H1 (cell line): Measurements from ENCODE around the gene TCF7L1. TPM values are rescaled to one million over a fixed set of nuclear protein-coding genes. Genes with fewer than 3 reads are reported as not detected.

Experiments
- CTCF ChIA-PET: fragments of 300-600 bp; sonication (Branson Sonifier 250); formaldehyde crosslinking; loops from one replicate; lab custom pipeline; 2021; ENCODE audit not compliant: partially characterized antibody; lab: Charles Lee
- POLR2A ChIA-PET: fragments of 300-600 bp; sonication (Branson Sonifier 250); formaldehyde crosslinking; loops from one replicate; lab custom pipeline; 2021; ENCODE audit warnings: inconsistent platforms; ENCODE audit not compliant: partially characterized antibody; lab: Charles Lee
- DNase-seq, 2 experiments: peaks; one replicate each; pipeline versions ENCODE4 v3.0.0 to v3.0.0-alpha.2; 2010 to 2022; ENCODE audit warnings: low spot score in 2 of 2, low read depth in 1 of 2, mixed read lengths in 1 of 2
- FAIRE-seq: peaks from 2 replicates; lab custom pipeline; 2011; peaks lifted over from hg19 to GRCh38; lab: Jason Lieb, UNC
- H2AFZ ChIP-seq: 2 replicates; pipeline ENCODE4 v1.8.1; 2012; ENCODE audit warnings: low read length, inconsistent platforms
- H2AK5ac ChIP-seq: 2 replicates; pipeline ENCODE4 v1.6.1; 2013; ENCODE audit warnings: low read depth, low read length
- H2BK120ac ChIP-seq: replicated peaks from 2 replicates; pipeline ENCODE3; 2013; ENCODE audit warnings: low read depth, low read length, inconsistent platforms
- H2BK12ac ChIP-seq: 2 replicates; pipeline ENCODE4 v1.6.1; 2013; ENCODE audit warnings: low read depth, low read length
- H2BK15ac ChIP-seq: 2 replicates; pipeline ENCODE4 v1.6.1; 2013; ENCODE audit warnings: low read length
- H2BK20ac ChIP-seq: 2 replicates; pipeline ENCODE4 v1.6.1; 2013; ENCODE audit warnings: low read length
- H2BK5ac ChIP-seq: 2 replicates; pipeline ENCODE4 v1.6.1; 2013; ENCODE audit warnings: low read depth, low read length
- H3K14ac ChIP-seq: 2 replicates; pipeline ENCODE4 v1.6.1; 2013; ENCODE audit warnings: inconsistent platforms; ENCODE audit not compliant: insufficient read length
- H3K18ac ChIP-seq: 2 replicates; pipeline ENCODE4 v1.6.1; 2013; ENCODE audit warnings: low read length; ENCODE audit errors: extremely low read depth
- H3K23ac ChIP-seq: 2 replicates; pipeline ENCODE4 v1.6.1; 2013; ENCODE audit warnings: inconsistent platforms; ENCODE audit not compliant: insufficient read length
- H3K23me2 ChIP-seq: 2 replicates; pipeline ENCODE4 v1.6.1; 2013; ENCODE audit warnings: low read depth, low read length
- H3K27ac ChIP-seq: 2 replicates; pipeline ENCODE4 v1.6.1; 2011; ENCODE audit warnings: low read depth, low read length, inconsistent platforms
- H3K27me3 ChIP-seq, 4 experiments: replicated peaks in 1 of 4; 1 replicate in 1 of 4; 2 replicates in 3 of 4; pipeline versions ENCODE4 v1.6.1 to v1.8.1; 2011 to 2013; ENCODE audit warnings: low read length in 3 of 4, mild to moderate bottlenecking in 3 of 4, inconsistent platforms in 2 of 4, mixed read lengths in 2 of 4, moderate library complexity in 1 of 4; ENCODE audit not compliant: control insufficient read depth in 3 of 4, insufficient read depth in 3 of 4; ENCODE audit errors: extremely low read depth in 1 of 4
- H3K36me3 ChIP-seq, 4 experiments: 2 replicates each; pipeline versions ENCODE4 v1.6.1 to v1.8.1; 2011 to 2013; ENCODE audit warnings: mild to moderate bottlenecking in 4 of 4, low read length in 3 of 4, moderate library complexity in 2 of 4, control low read depth in 1 of 4, inconsistent platforms in 1 of 4; ENCODE audit not compliant: insufficient read depth in 4 of 4, control insufficient read depth in 2 of 4
- H3K4ac ChIP-seq: replicated peaks from 2 replicates; pipeline ENCODE3; 2013; ENCODE audit warnings: low read length, low read depth, mixed read lengths, inconsistent platforms; ENCODE audit not compliant: insufficient read length
- H3K4me1 ChIP-seq, 4 experiments: replicated peaks in 1 of 4; 1 replicate in 1 of 4; 2 replicates in 3 of 4; pipeline versions ENCODE4 v1.6.1 to v1.8.1; 2011 to 2013; ENCODE audit warnings: low read length in 3 of 4, inconsistent platforms in 2 of 4, mixed read lengths in 1 of 4; ENCODE audit not compliant: insufficient read depth in 4 of 4, control insufficient read depth in 3 of 4
- H3K4me2 ChIP-seq, 2 experiments: 2 replicates each; pipeline versions ENCODE4 v1.6.1 to v1.8.1; 2011 to 2013; ENCODE audit warnings: low read depth in 2 of 2, low read length in 2 of 2, control low read depth in 1 of 2, inconsistent platforms in 1 of 2, mild to moderate bottlenecking in 1 of 2; ENCODE audit not compliant: insufficient read depth in 1 of 2
- H3K4me3 ChIP-seq, 4 experiments: fragments of 200-600, 300-600 bp in 1 of 4; sonication (generic), shearing (Covaris generic), sonication (Bioruptor Twin) in 1 of 4; 2 replicates each; pipeline versions ENCODE4 v1.5.1 to v1.8.1; 2011 to 2016; ENCODE audit warnings: low read length in 4 of 4, low read depth in 3 of 4, control low read depth in 2 of 4, inconsistent platforms in 2 of 4, mild to moderate bottlenecking in 2 of 4, mixed read lengths in 1 of 4, moderate library complexity in 1 of 4; ENCODE audit not compliant: insufficient read depth in 2 of 4; ENCODE audit errors: extremely low read depth in 1 of 4
- H3K56ac ChIP-seq: replicated peaks from 2 replicates; pipeline ENCODE3; 2013; ENCODE audit warnings: low read depth, mild to moderate bottlenecking, mixed read lengths, low read length, inconsistent platforms; ENCODE audit not compliant: insufficient read length
- H3K79me1 ChIP-seq: 2 replicates; pipeline ENCODE4 v1.6.1; 2013; ENCODE audit warnings: low read depth, low read length, control low read depth
- H3K79me2 ChIP-seq, 2 experiments: 2 replicates each; pipeline versions ENCODE4 v1.6.1 to v1.8.1; 2012 to 2013; ENCODE audit warnings: low read length in 2 of 2, mild to moderate bottlenecking in 2 of 2, inconsistent platforms in 1 of 2; ENCODE audit not compliant: insufficient read depth in 2 of 2, control insufficient read depth in 1 of 2
- H3K9ac ChIP-seq, 4 experiments: replicated peaks in 1 of 4; 1 replicate in 1 of 4; 2 replicates in 3 of 4; pipeline versions ENCODE4 v1.6.1 to v1.8.1; 2011 to 2013; ENCODE audit warnings: low read depth in 3 of 4, low read length in 3 of 4, control low read depth in 2 of 4, mild to moderate bottlenecking in 2 of 4, moderate library complexity in 2 of 4, inconsistent platforms in 1 of 4; ENCODE audit errors: extremely low read depth in 1 of 4
- H3K9me3 ChIP-seq, 2 experiments: 2 replicates each; pipeline versions ENCODE4 v1.6.1 to v1.8.1; 2012 to 2013; ENCODE audit warnings: mild to moderate bottlenecking in 2 of 2, moderate library complexity in 2 of 2, control low read depth in 1 of 2, inconsistent platforms in 1 of 2, low read depth in 1 of 2, low read length in 1 of 2, mixed read lengths in 1 of 2; ENCODE audit not compliant: insufficient read depth in 2 of 2
- H4K20me1 ChIP-seq, 2 experiments: replicated peaks in 1 of 2; 2 replicates each; pipeline versions ENCODE3 to v1.8.1; 2011 to 2013; ENCODE audit warnings: inconsistent platforms in 2 of 2, low read length in 2 of 2, mild to moderate bottlenecking in 1 of 2; ENCODE audit not compliant: insufficient read depth in 2 of 2, control insufficient read depth in 1 of 2
- H4K5ac ChIP-seq: 2 replicates; pipeline ENCODE4 v1.6.1; 2013; ENCODE audit warnings: low read length, low read depth, mixed read lengths, inconsistent platforms; ENCODE audit not compliant: insufficient read length
- H4K8ac ChIP-seq: 2 replicates; pipeline ENCODE4 v1.8.0; 2013; ENCODE audit warnings: mild to moderate bottlenecking, moderate library complexity, low read length, inconsistent platforms; ENCODE audit not compliant: insufficient read depth; ENCODE audit errors: extremely low read depth
- H4K91ac ChIP-seq: replicated peaks from 2 replicates; pipeline ENCODE3; 2013; ENCODE audit warnings: low read length, mixed read lengths, inconsistent platforms; ENCODE audit not compliant: insufficient read length
- ASH2L ChIP-seq: fragments of 200-600, 300-600 bp; sonication (generic); IDR thresholded peaks from one replicate; pipeline ENCODE4 v1.7.1; 2017; ENCODE audit warnings: low read length
- CREB1 ChIP-seq: IDR thresholded peaks from 2 replicates; pipeline ENCODE4 v1.6.1; 2012; ENCODE audit warnings: inconsistent platforms
- EGR1 ChIP-seq: IDR thresholded peaks from 2 replicates; pipeline ENCODE4 v1.6.1; 2011; ENCODE audit warnings: low read depth, low read length, borderline replicate concordance
- MAFK ChIP-seq: IDR thresholded peaks from 2 replicates; pipeline ENCODE4 v1.6.1; 2012; ENCODE audit warnings: low read depth, mild to moderate bottlenecking, improper control_type of control experiment, low read length
- MAX ChIP-seq: IDR thresholded peaks from 2 replicates; pipeline ENCODE4 v1.6.1; 2012; ENCODE audit warnings: inconsistent platforms
- RXRA ChIP-seq: IDR thresholded peaks from 2 replicates; pipeline ENCODE4 v1.6.1; 2011; ENCODE audit warnings: low read depth, mild to moderate bottlenecking, low read length, moderate library complexity; ENCODE audit not compliant: insufficient read depth
- SAP30 ChIP-seq: fragments of 300-600 bp; sonication (generic); IDR thresholded peaks from 2 replicates; pipeline ENCODE4 v1.7.1; 2012; ENCODE audit warnings: low read length, moderate library complexity, mild to moderate bottlenecking, inconsistent platforms; ENCODE audit not compliant: insufficient read depth, insufficient replicate concordance
- TBP ChIP-seq: IDR thresholded peaks from 2 replicates; pipeline ENCODE4 v1.6.1; 2011; ENCODE audit warnings: low read depth, low read length, improper control_type of control experiment
- TEAD4 ChIP-seq: IDR thresholded peaks from 2 replicates; pipeline ENCODE4 v1.6.1; 2012; ENCODE audit warnings: low read depth, low read length, inconsistent platforms, mixed read lengths
- USF2 ChIP-seq: IDR thresholded peaks from 2 replicates; pipeline ENCODE4 v1.6.1; 2011; ENCODE audit warnings: low read length, improper control_type of control experiment
- YY1 ChIP-seq: IDR thresholded peaks from 2 replicates; pipeline ENCODE4 v1.6.1; 2011; ENCODE audit warnings: low read depth, mild to moderate bottlenecking, low read length
- WGBS, 2 experiments: shearing (Covaris generic) in 1 of 2; methylation state at CpG; one replicate each; pipeline versions ENCODE4 v1.1.6 to v1.1.7; 2013 to 2015; ENCODE audit warnings: low lambda C conversion rate in 2 of 2, mixed read lengths in 2 of 2, inconsistent platforms in 1 of 2, low coverage in 1 of 2, missing lambda C conversion rate in 1 of 2; ENCODE audit not compliant: insufficient replicate concordance in 2 of 2, insufficient coverage in 1 of 2, insufficient read length in 1 of 2; ENCODE audit errors: extremely low coverage in 1 of 2, missing lambda C conversion rate in 1 of 2; 5-methylcytosine and 5-hydroxymethylcytosine counted together
- polyA plus RNA-seq, 7 experiments: library from polyadenylated mRNA; depleted of rRNA in 3 of 7; stranded (reverse) in 5 of 7; unstranded in 2 of 7; fragments of >200 nt in 5 of 7; fragments of 200-250 nt in 2 of 7; gene quantifications; 1 replicate in 5 of 7; 2 replicates in 1 of 7; 4 replicates in 1 of 7; pipeline versions ENCODE4 v1.2.1 to v1.2.3, GENCODE V29; 2011 to 2013; ENCODE audit warnings: missing spikeins in 2 of 7, mixed read lengths in 2 of 7
- total RNA-seq: library from RNA; stranded (reverse); fragmentation: NEBNext Ultra II Directional; extraction: Animal tissue kit (Norgen Biotek cat#: 25700); gene quantifications from 2 replicates; pipeline ENCODE4 v1.2.1, GENCODE V29; 2021

The TCF7L1 gene
- total and polyA plus RNA-seq, 2 of the 8 experiments (the other 6 are each of a cell fraction or from before 2014, with no cell fraction given) = 27.5 to 108 TPM

- 73% methylated on average over 10 of the region's 10 CpGs; no CpG with 5 or more reads in 1 of the 2 experiments for WGBS, 2 experiments
- peaks cover 10 to 25% of the 10 kb centered on the region in 2 experiments for H4K20me1 ChIP-seq
- H3K9ac ChIP-seq = no peak overlapping the region
- no peak overlapping the region for H4K5ac ChIP-seq
- no peak overlapping the region for H2BK15ac ChIP-seq
- no peaks in the 10 kb centered on the region for H3K36me3 ChIP-seq
- H2AK5ac ChIP-seq = no peak overlapping the region
- peaks cover 0 to 91% of the 10 kb centered on the region in 2 experiments for H3K79me2 ChIP-seq
- peak overlapping the region; percentile 54 to 73 for H3K4me2 ChIP-seq
- H3K18ac ChIP-seq = no peak overlapping the region
- H3K23ac ChIP-seq = no peak overlapping the region
- H3K79me1 ChIP-seq = peaks cover 8% of the 10 kb centered on the region
- ChIA-PET POLR2A (interaction anchor here (0.9 to 4.2 kb wide), 14 partner anchors 8 to 97 kb away, joined by 3 to 23 read pairs (median 4); partner anchors contain the start of gene TCF7L1), CTCF (interaction anchor here (0.6 to 4.8 kb wide), 25 partner anchors 9 to 253 kb away, joined by 3 to 38 read pairs (median 7); partner anchors contain the start of gene TCF7L1)
- H2BK12ac ChIP-seq = peak overlapping the region; percentile 94; the same call in 1 of the 2 replicates
- peak overlapping the region; percentile 42; the same call in 1 of the 2 replicates for H3K27ac ChIP-seq
- FAIRE-seq = peak; percentile 7
- H3K9me3 ChIP-seq = no peaks in the 10 kb centered on the region
- H2BK20ac ChIP-seq = no peak overlapping the region
- H3K23me2 ChIP-seq = no peaks in the 10 kb centered on the region
- H2BK120ac ChIP-seq = no peak overlapping the region
- H3K4ac ChIP-seq = no peak overlapping the region
- DNase-seq = no peak
- H2BK5ac ChIP-seq = no peak overlapping the region
- no peak overlapping the region for H3K14ac ChIP-seq
- no peak overlapping the region for H4K8ac ChIP-seq
- no peak overlapping the region for H2AFZ ChIP-seq
- peak overlapping the region in 1 of 4 experiments; percentile 35; a peak in 1 of 8 replicates for H3K4me3 ChIP-seq
- peaks cover 26 to 45% (median 35%) of the 10 kb centered on the region in 4 experiments for H3K4me1 ChIP-seq
- H3K56ac ChIP-seq = no peak overlapping the region
- H4K91ac ChIP-seq = no peak overlapping the region
- H3K27me3 ChIP-seq = no peaks in the 10 kb centered on the region
- TF ChIP-seq TEAD4 (peak; percentile 93), USF2 (peak; percentile 74), ASH2L (no peak), RXRA (no peak), TBP (no peak), YY1 (no peak), SAP30 (no peak), MAX (peak; percentile 68), CREB1 (no peak), MAFK (no peak), EGR1 (no peak)
Measured at GRCh38 chr2:85230679-85231467, 97.7 kb downstream of the TCF7L1 start.
